ES-I3 (cell line): Measurements from ENCODE around the gene TXNRD2.

Experiments
- H3K36me3 ChIP-seq: 2 replicates; pipeline ENCODE4 v1.6.1; 2013; ENCODE audit warnings: mild to moderate bottlenecking, low read length, control low read depth, moderate library complexity; ENCODE audit not compliant: insufficient read depth
- H3K4me1 ChIP-seq: 2 replicates; pipeline ENCODE4 v1.6.1; 2013; ENCODE audit warnings: mild to moderate bottlenecking, control low read depth, low read length; ENCODE audit not compliant: insufficient read depth
- H3K9ac ChIP-seq: 2 replicates; pipeline ENCODE4 v1.6.1; 2013; ENCODE audit warnings: low read depth, mild to moderate bottlenecking, low read length, moderate library complexity
- H3K9me3 ChIP-seq: 2 replicates; pipeline ENCODE4 v1.6.1; 2013; ENCODE audit warnings: mild to moderate bottlenecking, low read length, moderate library complexity; ENCODE audit not compliant: control insufficient read depth, insufficient read depth

The TXNRD2 gene

GRCh38 chr22:19984201-19984753 is 42.7 kb upstream of the TXNRD2 start:
- H3K9ac ChIP-seq: no peak overlapping the region
- no peaks in the 10 kb centered on the region for H3K9me3 ChIP-seq
- peaks cover 21% of the 10 kb centered on the region; the same call in 1 of the 2 replicates for H3K4me1 ChIP-seq

GRCh38 chr22:19983741-19984140 is 42.1 kb upstream of the TXNRD2 start:
- H3K4me1 ChIP-seq: peaks cover 21% of the 10 kb centered on the region; the same call in 1 of the 2 replicates
- H3K9me3 ChIP-seq: no peaks in the 10 kb centered on the region
- H3K36me3 ChIP-seq: peaks cover 6% of the 10 kb centered on the region; the same call in 1 of the 2 replicates
- H3K9ac ChIP-seq: no peak overlapping the region

More at GRCh38 chr22:19984201-19984753, 42.7 kb upstream of the TXNRD2 start:
- H3K36me3 ChIP-seq: peaks cover 3% of the 10 kb centered on the region; the same call in 1 of the 2 replicates

DNA sequence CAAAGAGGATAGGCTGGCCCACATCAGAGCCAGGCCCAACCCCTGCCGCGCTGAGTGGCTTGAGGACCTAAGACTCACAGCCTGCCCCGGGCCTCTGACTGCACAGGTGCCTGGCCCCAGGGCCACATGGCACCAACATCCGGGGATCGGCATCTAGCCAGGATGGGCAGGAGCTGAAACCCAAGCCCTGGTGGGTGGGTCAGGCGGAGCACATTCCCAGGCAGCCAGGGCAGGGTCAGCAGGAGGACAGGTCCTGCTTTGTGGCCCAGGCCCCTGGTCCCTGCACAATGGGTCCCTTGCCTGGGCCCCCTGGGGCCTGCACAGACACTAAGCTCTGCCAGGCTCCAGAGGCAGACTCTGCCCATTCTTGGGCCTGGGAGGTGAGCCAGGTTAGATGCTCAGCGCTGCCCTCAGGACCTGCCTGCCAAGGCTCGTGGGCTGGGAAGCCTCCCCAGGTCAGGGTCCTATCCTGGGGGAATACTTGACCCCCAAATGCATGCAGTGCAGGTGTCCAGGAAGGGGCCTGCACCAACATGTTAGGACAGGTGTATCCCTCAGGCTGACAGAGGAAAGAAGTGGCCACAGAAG is 41.5 kb upstream of the TXNRD2 start:
- Histone ChIP-seq H3K9me3 (no peaks in the 10 kb centered on the region), H3K4me1 (peaks cover 21% of the 10 kb centered on the region; the same call in 1 of the 2 replicates), H3K36me3 (peaks cover 9% of the 10 kb centered on the region; the same call in 1 of the 2 replicates), H3K9ac (no peak overlapping the region)

- Histone ChIP-seq H3K9me3 (no peaks in the 10 kb centered on the region), H3K4me1 (peaks cover 21% of the 10 kb centered on the region; the same call in 1 of the 2 replicates), H3K36me3 (peaks cover 9% of the 10 kb centered on the region; the same call in 1 of the 2 replicates), H3K9ac (no peak overlapping the region)
Measured at GRCh38 chr22:19981961-19982920, 40.6 kb upstream of the TXNRD2 start.

DNA sequence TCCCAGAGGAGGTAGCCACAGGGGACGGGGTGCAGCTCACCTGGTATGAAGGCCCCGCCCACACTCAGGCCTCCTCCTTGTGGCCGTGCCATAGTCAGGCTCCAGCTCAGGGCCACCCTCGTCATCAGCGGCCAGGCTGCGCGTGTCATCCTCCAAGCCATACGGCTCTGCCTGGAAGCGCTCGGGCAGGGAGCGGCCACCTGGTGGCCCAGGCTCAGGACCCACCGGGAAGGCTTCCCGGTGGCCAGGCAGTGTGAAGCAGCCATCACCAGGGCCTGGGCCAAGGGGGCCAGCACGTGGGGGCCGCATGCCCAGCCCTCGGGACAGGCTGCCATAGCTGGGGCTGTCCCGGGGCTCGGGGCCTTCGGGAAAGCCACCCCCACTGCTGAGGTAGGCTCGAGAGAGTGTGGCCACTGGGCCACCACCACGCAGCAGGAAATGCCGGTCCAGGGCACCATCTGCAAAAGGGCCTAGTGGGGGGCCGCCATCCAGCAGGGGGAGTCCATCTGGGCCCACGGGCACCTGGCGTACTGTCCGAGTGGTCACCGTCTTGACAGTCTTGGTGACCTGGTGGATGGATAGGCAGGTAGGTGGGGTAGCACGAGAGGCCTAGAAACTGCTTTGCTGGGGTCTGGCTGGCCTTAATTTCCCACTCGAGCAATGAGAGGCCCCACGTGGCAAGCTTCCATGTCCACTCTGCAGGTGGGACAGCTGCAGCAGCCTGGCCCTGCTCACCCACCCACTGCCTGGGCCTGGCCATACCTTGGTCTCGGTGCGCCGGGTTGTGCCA is 39.7 kb upstream of the TXNRD2 start:
- H3K9ac ChIP-seq: no peak overlapping the region
- no peaks in the 10 kb centered on the region for H3K9me3 ChIP-seq
- H3K4me1 ChIP-seq: peaks cover 21% of the 10 kb centered on the region; the same call in 1 of the 2 replicates
- H3K36me3 ChIP-seq: peaks cover 9% of the 10 kb centered on the region; the same call in 1 of the 2 replicates

- Histone ChIP-seq H3K36me3 (peaks cover 9% of the 10 kb centered on the region; the same call in 1 of the 2 replicates), H3K4me1 (peaks cover 18% of the 10 kb centered on the region; the same call in 1 of the 2 replicates), H3K9ac (no peak overlapping the region), H3K9me3 (no peaks in the 10 kb centered on the region)
Measured at GRCh38 chr22:19980766-19981165, 39.1 kb upstream of the TXNRD2 start.

DNA sequence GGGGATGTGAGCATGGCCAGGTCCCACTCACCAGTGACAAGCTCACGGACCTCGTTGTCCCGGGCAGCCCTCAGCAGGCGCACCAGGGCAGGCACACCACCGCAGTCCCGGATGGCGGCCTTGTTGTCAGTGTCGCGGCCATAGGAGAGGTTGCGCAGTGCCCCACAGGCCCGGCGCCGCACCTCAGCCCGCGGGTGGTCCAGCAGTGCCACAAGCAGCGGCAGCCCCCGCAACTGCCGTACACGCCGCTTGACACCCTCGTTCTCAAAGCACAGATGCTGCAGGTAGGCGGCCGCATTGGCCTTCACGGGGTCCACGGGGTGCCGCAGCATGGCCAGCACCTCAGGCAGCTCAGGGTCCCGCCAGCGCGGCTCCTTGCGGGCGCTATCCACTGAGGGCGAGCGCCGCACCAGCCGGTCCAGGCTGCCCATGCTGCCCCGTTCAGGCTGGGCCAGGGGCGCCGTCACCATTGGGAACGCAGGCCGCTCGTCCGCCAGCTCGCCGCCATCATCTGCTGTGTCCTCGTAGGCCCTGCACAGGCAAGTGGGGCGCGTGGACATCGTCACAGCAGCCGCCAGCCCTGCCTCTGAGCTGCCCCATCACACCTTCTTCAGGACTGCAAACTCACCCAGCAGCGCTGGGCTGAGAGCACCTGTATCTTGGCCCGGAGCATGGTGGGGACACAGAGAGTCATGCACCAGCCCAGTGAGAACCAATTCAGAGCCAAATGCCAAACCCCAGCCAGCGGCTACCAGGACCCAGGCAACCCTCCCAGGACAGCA is 38.3 kb upstream of the TXNRD2 start:
- Histone ChIP-seq H3K4me1 (peaks cover 24% of the 10 kb centered on the region; the same call in 1 of the 2 replicates), H3K9me3 (no peaks in the 10 kb centered on the region), H3K36me3 (peaks cover 9% of the 10 kb centered on the region; the same call in 1 of the 2 replicates), H3K9ac (no peak overlapping the region)

GRCh38 chr22:19978748-19979147 is 37.1 kb upstream of the TXNRD2 start:
- peaks cover 9% of the 10 kb centered on the region; the same call in 1 of the 2 replicates for H3K36me3 ChIP-seq

DNA sequence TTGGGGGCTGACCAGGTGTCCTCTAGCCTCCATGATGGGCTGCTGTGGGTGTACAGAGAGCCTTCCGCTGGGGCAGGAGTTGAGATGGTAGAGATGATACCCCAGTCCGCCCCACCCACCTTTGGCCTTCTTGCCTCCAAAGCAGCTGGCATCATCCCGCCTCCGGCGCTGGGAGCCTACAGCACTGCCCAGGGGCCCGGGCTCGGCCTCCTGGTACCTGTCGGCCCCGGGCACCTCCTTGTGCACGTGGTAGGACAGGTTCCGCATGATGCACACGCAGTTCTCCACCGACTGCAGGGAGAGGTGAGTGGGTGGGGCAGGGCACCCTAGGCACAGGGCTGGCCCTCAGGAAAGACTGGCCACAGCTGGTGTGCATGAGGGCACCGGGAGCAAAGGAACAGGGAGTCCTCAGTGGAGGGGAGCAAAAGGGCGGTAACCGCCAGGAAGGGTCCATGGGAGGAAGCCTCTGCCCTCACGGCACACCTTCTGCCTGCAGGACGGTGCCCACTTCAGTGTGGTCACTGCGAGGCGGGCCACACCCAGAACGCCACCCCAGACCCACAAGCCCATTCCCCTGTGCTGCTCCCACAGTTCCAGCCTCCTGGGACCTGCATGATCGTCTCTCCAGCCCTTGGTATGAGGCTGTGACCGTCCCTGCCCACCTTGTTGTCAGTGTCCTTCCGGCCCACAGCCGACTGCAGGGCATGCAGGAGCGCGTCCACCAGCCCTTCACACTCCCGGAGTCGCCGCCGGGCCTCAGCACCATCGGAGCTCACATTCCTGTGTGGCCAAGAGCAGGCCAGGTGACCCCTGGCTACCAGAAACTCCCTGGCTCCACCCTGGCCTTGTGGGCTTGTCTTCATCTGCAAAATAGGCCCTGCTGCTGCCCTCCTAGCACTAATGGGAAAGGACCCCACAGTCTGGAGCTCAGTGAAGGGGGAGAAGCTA is 36.0 kb upstream of the TXNRD2 start:
- Histone ChIP-seq H3K36me3 (peaks cover 9% of the 10 kb centered on the region; the same call in 1 of the 2 replicates), H3K4me1 (peaks cover 13% of the 10 kb centered on the region; the same call in 1 of the 2 replicates), H3K9ac (no peak overlapping the region), H3K9me3 (no peaks in the 10 kb centered on the region)

More at GRCh38 chr22:19978748-19979147, 37.1 kb upstream of the TXNRD2 start:
- no peak overlapping the region for H3K9ac ChIP-seq
- peaks cover 15% of the 10 kb centered on the region; the same call in 1 of the 2 replicates for H3K4me1 ChIP-seq
- H3K9me3 ChIP-seq: no peaks in the 10 kb centered on the region

- Histone ChIP-seq H3K9me3 (no peaks in the 10 kb centered on the region), H3K4me1 (peaks cover 13% of the 10 kb centered on the region; the same call in 1 of the 2 replicates), H3K9ac (no peak overlapping the region), H3K36me3 (peaks cover 9% of the 10 kb centered on the region; the same call in 1 of the 2 replicates)
Measured at GRCh38 chr22:19976671-19977070, 35.1 kb upstream of the TXNRD2 start.

GRCh38 chr22:19975707-19976035 is 34.1 kb upstream of the TXNRD2 start:
- Histone ChIP-seq H3K9ac (no peak overlapping the region), H3K9me3 (no peaks in the 10 kb centered on the region), H3K4me1 (peaks cover 13% of the 10 kb centered on the region; the same call in 1 of the 2 replicates), H3K36me3 (peaks cover 12% of the 10 kb centered on the region; the same call in 1 of the 2 replicates)
